Esophagus muscularis mucosa (tissue), 3 donors: ENCODE measurements around the gene HMSD.

Experiments used
- CTCF ChIP-seq, 3 experiments: fragments of 200-600 bp in 2 of 3; fragments of 450-650 bp in 1 of 3; sonication (generic) in 2 of 3; IDR thresholded peaks; one replicate each; pipeline ENCODE4 v1.5.1; 2017 to 2019; ENCODE audit warnings: antibody characterized with exemption in 3 of 3, mild to moderate bottlenecking in 2 of 3, moderate library complexity in 1 of 3
- POLR2A ChIP-seq: fragments of 450-650 bp; IDR thresholded peaks from one replicate; pipeline ENCODE4 v1.6.1; 2017; ENCODE audit warnings: antibody characterized with exemption, moderate library complexity, mild to moderate bottlenecking, low read depth
- POLR2AphosphoS5 ChIP-seq, 2 donors: sonication (generic); formaldehyde crosslinking; IDR thresholded peaks; one replicate each; pipeline ENCODE4 v1.6.1; 2017; ENCODE audit warnings: antibody characterized with exemption in 2 of 2

GRCh38 chr18:63964908-63965307 is 15.8 kb downstream of the HMSD start:
- no peak for TF ChIP-seq CTCF (IDR thresholded peaks at IDR 0.05)
- no peak for TF ChIP-seq POLR2A
- no peak for TF ChIP-seq POLR2AphosphoS5 (IDR thresholded peaks at IDR 0.05)
